HCT116 (cell line): Measurements from ENCODE around the gene SP140L. TPM values are rescaled to one million over a fixed set of nuclear protein-coding genes. Genes with fewer than 3 reads are reported as not detected.

Experiments used
- ATAC-seq: fragments of 200-7000 bp; cut with Tn5 transposase; 2 replicates; pipeline ENCODE4 v1.9.1; 2020; ENCODE audit warnings: mild to moderate bottlenecking, moderate library complexity
- BruUV-seq: library from RNA; stranded (reverse); fragments of 400-500 nt; replicated peaks from 2 replicates; lab custom pipeline; 2021; lab: Mats Ljungman, UMichigan
- CTCF ChIA-PET: fragments of 300-600 bp; sonication (Branson Sonifier 250); formaldehyde crosslinking; loops from one replicate; lab custom pipeline; 2021; ENCODE audit warnings: antibody characterized with exemption; lab: Charles Lee
- POLR2A ChIA-PET: fragments of 300-600, 350-600 bp; sonication (Branson Sonifier 250); formaldehyde crosslinking; loops from one replicate; lab custom pipeline; 2021; ENCODE audit warnings: antibody characterized with exemption; lab: Charles Lee
- RAD21 ChIA-PET, 2 experiments: fragments of 300-600 bp; sonication (Branson Sonifier 250); formaldehyde crosslinking; loops; one replicate each; lab custom pipeline; 2023; ENCODE audit warnings: low total read pairs in 2 of 2; ENCODE audit not compliant: uncharacterized antibody in 2 of 2, unreplicated experiment in 2 of 2, low non-redundant PET in 1 of 2; lab: Charles Lee
- DNase-seq: peaks from one replicate; pipeline ENCODE4 v3.0.0-alpha.2; 2010; ENCODE audit warnings: low read depth, low spot score
- H2AFZ ChIP-seq: fragments of 200-600 bp; shearing (Covaris generic), sonication (generic); 2 replicates; pipeline ENCODE4 v1.6.1; 2017; ENCODE audit warnings: low read depth, mixed run types, mixed read lengths, antibody characterized with exemption, low read length; ENCODE audit not compliant: poor library complexity, severe bottlenecking
- H3K27ac ChIP-seq: 2 replicates; pipeline ENCODE4 v1.5.1; 2012; ENCODE audit warnings: low read depth, low read length
- H3K27me3 ChIP-seq: fragments of 200-600 bp; sonication (generic); 2 replicates; pipeline ENCODE4 v1.6.1; 2016; ENCODE audit warnings: mixed run types, low read length, mixed read lengths; ENCODE audit not compliant: insufficient read depth
- H3K36me3 ChIP-seq, 2 experiments: fragments of 200-500 bp in 1 of 2; fragments of 200-600 bp in 1 of 2; sonication (Bioruptor generic) in 1 of 2; sonication (generic) in 1 of 2; 2 replicates each; pipeline versions ENCODE4 v1.5.1 to v1.6.1; 2014 to 2016; ENCODE audit warnings: low read length in 2 of 2, inconsistent platforms in 1 of 2, mixed read lengths in 1 of 2, mixed run types in 1 of 2; ENCODE audit not compliant: insufficient read depth in 2 of 2, control insufficient read depth in 1 of 2
- H3K4me1 ChIP-seq, 2 experiments: fragments of 200-600 bp in 1 of 2; sonication (generic) in 1 of 2; 2 replicates each; pipeline versions ENCODE4 v1.5.1 to v1.6.1; 2012 to 2017; ENCODE audit warnings: low read length in 2 of 2, inconsistent platforms in 1 of 2, mild to moderate bottlenecking in 1 of 2, mixed read lengths in 1 of 2, mixed run types in 1 of 2, moderate library complexity in 1 of 2; ENCODE audit not compliant: insufficient read depth in 2 of 2, control insufficient read depth in 1 of 2
- H3K4me2 ChIP-seq: fragments of 200-600 bp; sonication (generic); 2 replicates; pipeline ENCODE4 v1.6.1; 2017; ENCODE audit warnings: mixed run types, low read length, mixed read lengths
- H3K4me3 ChIP-seq, 2 experiments: fragments of 200-600 bp in 1 of 2; sonication (generic) in 1 of 2; replicated peaks in 1 of 2; 2 replicates each; pipeline ENCODE4 v1.5.1; 2011 to 2016; ENCODE audit warnings: low read length in 2 of 2, control low read depth in 1 of 2, low read depth in 1 of 2, mild to moderate bottlenecking in 1 of 2, mixed read lengths in 1 of 2, mixed run types in 1 of 2
- H3K79me2 ChIP-seq: fragments of 200-600 bp; sonication (generic); 2 replicates; pipeline ENCODE4 v1.6.1; 2017; ENCODE audit warnings: mild to moderate bottlenecking, mixed run types, low read length, moderate library complexity, mixed read lengths; ENCODE audit not compliant: insufficient read depth
- H3K9ac ChIP-seq: fragments of 200-600 bp; sonication (generic); 2 replicates; pipeline ENCODE4 v1.6.1; 2016; ENCODE audit warnings: low read length, mixed read lengths
- H3K9me2 ChIP-seq: fragments of 200-600 bp; sonication (generic), shearing (Covaris generic); 2 replicates; pipeline ENCODE4 v1.6.1; 2017; ENCODE audit warnings: mixed run types, mild to moderate bottlenecking, moderate library complexity; ENCODE audit not compliant: insufficient read depth
- H3K9me3 ChIP-seq, 2 experiments: fragments of 200-500 bp in 1 of 2; fragments of 200-600 bp in 1 of 2; sonication (Bioruptor generic) in 1 of 2; sonication (generic) in 1 of 2; 2 replicates each; pipeline ENCODE4 v1.6.1; 2014 to 2017; ENCODE audit warnings: low read length in 2 of 2, mixed read lengths in 2 of 2, inconsistent platforms in 1 of 2, low read depth in 1 of 2, mild to moderate bottlenecking in 1 of 2, mixed run types in 1 of 2, moderate library complexity in 1 of 2; ENCODE audit not compliant: control insufficient read depth in 1 of 2, insufficient read depth in 1 of 2
- H4K20me1 ChIP-seq: fragments of 200-600 bp; sonication (generic), shearing (Covaris generic); 2 replicates; pipeline ENCODE4 v1.6.1; 2017; ENCODE audit warnings: mixed run types, mild to moderate bottlenecking, moderate library complexity; ENCODE audit not compliant: insufficient read depth
- ATF3 ChIP-seq: IDR thresholded peaks from 2 replicates; pipeline ENCODE4 v1.6.1; 2012
- CBX3 ChIP-seq: IDR thresholded peaks from 2 replicates; pipeline ENCODE4 v1.6.1; 2012; ENCODE audit warnings: low read depth
- EGR1 ChIP-seq: IDR thresholded peaks from 2 replicates; pipeline ENCODE4 v1.6.1; 2012; ENCODE audit warnings: low read depth
- ELF1 ChIP-seq: IDR thresholded peaks from 2 replicates; pipeline ENCODE4 v1.6.1; 2012; ENCODE audit warnings: low read depth, borderline replicate concordance
- EZH2 ChIP-seq: fragments of 200-600 bp; sonication (generic); IDR thresholded peaks from 2 replicates; pipeline ENCODE4 v1.6.1; 2017; ENCODE audit warnings: antibody characterized with exemption, mixed run types
- EZH2phosphoT487 ChIP-seq: fragments of 200-600 bp; IDR thresholded peaks from 2 replicates; pipeline ENCODE4 v1.6.1; 2018; ENCODE audit warnings: antibody characterized with exemption, borderline replicate concordance
- FOSL1 ChIP-seq: IDR thresholded peaks from 2 replicates; pipeline ENCODE4 v1.6.1; 2012; ENCODE audit warnings: low read depth
- JUND ChIP-seq: IDR thresholded peaks from 2 replicates; pipeline ENCODE4 v1.6.1; 2012
- MAX ChIP-seq: IDR thresholded peaks from 2 replicates; pipeline ENCODE4 v1.6.1; 2012
- POLR2A ChIP-seq: IDR thresholded peaks from 2 replicates; pipeline ENCODE4 v1.7.0; 2011; ENCODE audit warnings: borderline replicate concordance; ENCODE audit not compliant: insufficient read depth, insufficient read length; ENCODE audit errors: extremely low read depth
- POLR2AphosphoS5 ChIP-seq: IDR thresholded peaks from 2 replicates; pipeline ENCODE4 v1.6.1; 2011; ENCODE audit warnings: mild to moderate bottlenecking, low read depth, low read length, moderate library complexity
- RAD21 ChIP-seq: IDR thresholded peaks from 2 replicates; pipeline ENCODE4 v1.6.1; 2012; ENCODE audit warnings: low read depth, mild to moderate bottlenecking
- REST ChIP-seq: IDR thresholded peaks from 2 replicates; pipeline ENCODE4 v1.6.1; 2012; ENCODE audit warnings: low read depth
- SP1 ChIP-seq: IDR thresholded peaks from 2 replicates; pipeline ENCODE4 v1.6.1; 2012; ENCODE audit warnings: low read depth
- SRF ChIP-seq: IDR thresholded peaks from 2 replicates; pipeline ENCODE4 v1.6.1; 2012; ENCODE audit warnings: low read depth
- TCF7L2 ChIP-seq: IDR thresholded peaks from 2 replicates; pipeline ENCODE4 v1.7.0; 2011; ENCODE audit warnings: borderline replicate concordance, inconsistent platforms; ENCODE audit not compliant: insufficient read depth, insufficient read length; ENCODE audit errors: extremely low read depth
- YY1 ChIP-seq: IDR thresholded peaks from 2 replicates; pipeline ENCODE4 v1.6.1; 2011; ENCODE audit warnings: low read length, low read depth, moderate library complexity, mild to moderate bottlenecking; ENCODE audit not compliant: insufficient replicate concordance; ENCODE audit errors: extremely low read depth
- ZFX ChIP-seq: fragments of 450-650 bp; IDR thresholded peaks from 2 replicates; pipeline ENCODE4 v1.6.1; 2017
- intact Hi-C: fragments of 100-400 bp; cut with micrococcal nuclease; formaldehyde crosslinking; loops from 2 replicates; pipeline ENCODE4 v1.10.0; 2022
- total RNA-seq: library from RNA; stranded (reverse); gene quantifications from one replicate; pipeline ENCODE4 v1.2.1, GENCODE V29; 2021; ENCODE audit not compliant: unreplicated experiment

SP140L gene
- total RNA-seq, 1 experiment from 2014 or later = 28.9 TPM

- no peak for TF ChIP-seq REST
- TF ChIP-seq YY1 = no peak
- TF ChIP-seq ZFX = no peak
- TF ChIP-seq POLR2AphosphoS5 = no peak
- no peak for TF ChIP-seq POLR2A
- TF ChIP-seq RAD21 = no peak
These were observed 29.1 kb downstream of the SP140L start (continued) for GRCh38 chr2:230356084-230356483.

- Histone ChIP-seq H3K4me3 (no peak overlapping the region), H2AFZ (no peak overlapping the region), H3K79me2 (no peaks in the 10 kb centered on the region; the same call in 1 of the 2 replicates), H4K20me1 (no peaks in the 10 kb centered on the region), H3K9me2 (no peaks in the 10 kb centered on the region), H3K27ac (no peak overlapping the region), H3K9me3 (no peaks in the 10 kb centered on the region), H3K36me3 (peaks cover 3 to 9% of the 10 kb centered on the region in 2 experiments; a peak in 2 of 4 replicates), H3K9ac (no peak overlapping the region), H3K4me1 (no peaks in the 10 kb centered on the region), H3K4me2 (no peak overlapping the region), H3K27me3 (no peaks in the 10 kb centered on the region)
- ChIA-PET CTCF (no interaction called here), POLR2A (no interaction called here), RAD21 (no interaction called here)
- no TSS peak for BruUV-seq
- intact Hi-C loops = no loop called here
- DNase-seq (no peak), ATAC-seq (no peak)
- TF ChIP-seq RAD21 (no peak), FOSL1 (no peak), TCF7L2 (no peak), POLR2AphosphoS5 (no peak), ZFX (no peak), POLR2A (no peak), ELF1 (no peak), MAX (no peak), CBX3 (no peak), ATF3 (no peak), EZH2 (no peak), SP1 (no peak), EZH2phosphoT487 (no peak), JUND (no peak), EGR1 (no peak), SRF (no peak)
- TF ChIP-seq, all 23 proteins: peak for 0
These were observed 31.3 kb downstream of the SP140L start for GRCh38 chr2:230358305-230358704.
